PFSK-1 (cell line): ENCODE results near the gene CPSF2.

Source experiments
- POLR2AphosphoS5 ChIP-seq: IDR thresholded peaks from 2 replicates; pipeline ENCODE4 v1.6.1; 2012; ENCODE audit warnings: low read depth, mild to moderate bottlenecking, control low read depth, low read length, moderate library complexity
- REST ChIP-seq, 2 experiments: IDR thresholded peaks; 2 replicates each; pipeline versions ENCODE4 v1.6.1 to v1.8.0; 2011 to 2012; ENCODE audit warnings: low read depth in 2 of 2, low read length in 2 of 2, control low read depth in 1 of 2, inconsistent platforms in 1 of 2, mild to moderate bottlenecking in 1 of 2, moderate library complexity in 1 of 2; ENCODE audit not compliant: insufficient read depth in 1 of 2
- TAF1 ChIP-seq: IDR thresholded peaks from 2 replicates; pipeline ENCODE4 v1.6.1; 2012; ENCODE audit warnings: low read length, control low read depth, borderline replicate concordance; ENCODE audit not compliant: insufficient read depth

DNA sequence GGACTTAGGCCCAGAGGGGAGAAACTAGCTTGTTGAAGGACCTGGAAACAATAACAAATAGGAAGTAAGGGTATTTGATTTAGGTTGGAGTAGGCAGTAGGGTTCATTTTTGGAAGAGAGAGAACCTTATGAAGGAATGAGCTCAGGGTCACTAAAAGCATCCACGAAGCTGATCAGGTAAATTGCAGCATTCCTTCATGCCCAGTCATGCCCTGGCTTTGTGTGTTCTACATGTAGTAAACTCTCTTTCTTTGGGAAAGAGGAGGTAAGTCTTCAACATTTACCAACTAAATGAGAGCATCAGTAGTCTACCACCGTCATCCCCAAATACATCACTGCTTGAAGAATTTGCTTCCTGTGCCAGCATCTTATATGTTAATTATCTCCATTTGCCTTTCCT lies 54.7 kb downstream of the CPSF2 start:
- TF ChIP-seq POLR2AphosphoS5 (no peak), TAF1 (no peak), REST (IDR thresholded peaks at IDR 0.05; ENCODE audit: insufficient read depth in 1 of 2, low read depth in 2 of 2, low read length in 2 of 2) (no peak)
